HG03139 (cell line): ENCODE results near the gene PPP1R14C.
"Not testable (repeated sequence)": the region's sequence is repeated elsewhere in the genome, so short reads cannot be mapped to it uniquely, and the experiment has no call there.

Experiments
- ATAC-seq: cut with Tn5 transposase; IDR thresholded peaks from one replicate; pipeline ENCODE4 v1.9.1; 2021; ENCODE audit not compliant: unreplicated experiment

Gene PPP1R14C

GRCh38 chr6:150165020-150165702, 22.3 kb downstream of the PPP1R14C start:
- no peak for ATAC-seq

- ATAC-seq: no peak
Measured at GRCh38 chr6:150167479-150167873, 24.6 kb downstream of the PPP1R14C start.

DNA sequence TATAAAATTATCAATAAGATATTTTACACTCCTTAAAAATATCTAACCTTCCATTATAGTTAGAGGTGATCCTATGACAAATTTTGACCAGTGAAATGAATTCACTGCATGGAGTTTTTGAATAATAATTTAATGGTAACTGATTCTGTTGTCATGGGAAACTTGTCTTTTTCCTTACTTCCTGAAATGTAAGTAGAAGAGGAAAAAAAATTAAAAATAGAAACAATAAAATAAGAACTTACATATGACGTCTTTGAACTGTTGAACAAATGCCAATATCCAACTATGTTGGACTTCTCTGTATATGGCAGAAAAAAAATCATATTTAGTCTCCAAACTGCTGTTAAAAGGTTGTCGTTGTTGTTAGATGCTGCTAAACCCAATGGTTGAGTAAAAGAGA, 26.3 kb downstream of the PPP1R14C start:
- ATAC-seq: no peak

DNA sequence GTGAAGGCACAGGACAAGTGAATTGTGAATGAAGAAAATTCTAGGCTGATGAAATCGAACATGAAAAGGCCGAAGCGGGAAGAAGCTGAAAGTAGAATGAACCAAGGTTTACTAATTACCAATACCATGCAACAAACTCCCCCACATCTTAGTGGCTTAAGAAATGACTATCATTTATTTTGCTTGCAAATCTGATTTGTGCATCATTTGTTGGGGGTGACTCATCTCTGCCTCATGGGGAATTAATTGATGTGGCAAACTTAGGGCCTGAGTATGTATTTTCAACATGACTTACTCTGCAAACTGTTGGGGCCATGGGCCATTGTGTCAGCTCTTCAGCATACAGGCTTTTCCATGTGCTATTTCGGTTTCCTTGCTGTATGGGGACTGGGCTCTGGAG, 26.8 kb downstream of the PPP1R14C start:
- no peak for ATAC-seq

DNA sequence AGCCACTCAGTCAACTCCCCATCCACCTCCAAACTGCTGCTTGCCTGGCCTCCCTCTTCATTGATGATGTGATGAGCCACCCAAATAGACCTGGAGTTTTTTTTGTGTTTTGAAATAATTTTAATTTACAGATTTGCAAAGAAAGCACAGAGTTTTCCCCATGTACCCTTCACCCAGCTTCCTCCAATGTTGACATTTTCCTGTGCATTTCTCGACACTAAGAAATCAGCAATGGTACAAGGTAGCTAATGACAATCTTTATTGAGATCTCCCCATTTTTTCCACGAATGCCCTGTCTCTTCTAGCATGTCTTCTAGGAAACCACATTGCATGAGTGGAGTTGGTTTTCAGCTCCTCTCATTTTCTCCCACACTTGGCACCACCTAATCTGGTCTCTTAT, 30.1 kb downstream of the PPP1R14C start:
- no peak for ATAC-seq

DNA sequence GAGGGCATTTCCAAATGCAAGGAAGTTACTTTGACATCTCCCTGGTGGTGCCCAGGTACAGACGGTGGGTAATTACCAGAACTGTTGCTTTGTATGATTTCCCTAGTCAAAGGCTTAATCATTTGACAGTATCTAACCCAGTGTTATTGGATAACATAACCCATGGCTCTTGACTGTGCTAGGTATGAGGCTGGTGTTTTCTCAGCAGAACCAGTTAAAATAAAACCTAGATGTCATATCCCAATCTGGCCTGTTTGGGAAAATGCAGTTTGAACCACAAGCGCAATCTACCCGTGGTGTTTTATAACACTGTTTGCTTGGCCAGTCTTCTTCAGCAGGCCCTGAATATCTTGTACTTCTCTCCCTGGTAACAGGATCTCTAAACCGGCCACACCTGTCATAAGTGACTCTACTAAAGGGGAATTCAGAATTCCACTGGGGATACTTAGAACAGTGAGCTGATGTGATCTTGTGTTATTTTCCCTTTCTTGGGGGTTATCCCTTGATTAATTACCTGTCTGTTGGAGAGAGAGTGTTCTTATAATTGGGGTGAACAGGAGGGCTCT, 32.8 kb downstream of the PPP1R14C start:
- ATAC-seq: no peak

DNA sequence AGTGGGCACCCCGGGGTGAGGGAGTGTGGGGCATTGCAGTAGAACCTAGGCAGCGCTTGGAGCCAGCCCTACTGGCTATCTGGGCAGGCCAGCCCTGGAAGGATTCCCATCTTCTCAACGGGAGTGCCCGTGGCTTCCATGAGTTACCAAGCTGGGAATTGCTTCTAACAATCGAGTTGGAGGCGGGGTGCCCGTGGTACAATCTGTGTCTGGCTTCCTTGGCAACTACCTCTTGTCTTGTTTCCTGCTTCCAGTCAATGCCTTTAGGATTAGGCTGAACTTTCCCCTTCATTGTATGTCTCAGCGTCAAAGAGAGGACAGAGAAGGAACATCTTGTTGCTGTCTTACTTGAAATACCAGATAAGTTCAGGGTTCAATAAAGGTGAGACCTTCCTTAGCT, 33.3 kb downstream of the PPP1R14C start:
- ATAC-seq: no peak

GRCh38 chr6:150176659-150177058, 33.8 kb downstream of the PPP1R14C start:
- ATAC-seq: no peak

- no peak for ATAC-seq
Measured at GRCh38 chr6:150177259-150177951, 34.6 kb downstream of the PPP1R14C start.

DNA sequence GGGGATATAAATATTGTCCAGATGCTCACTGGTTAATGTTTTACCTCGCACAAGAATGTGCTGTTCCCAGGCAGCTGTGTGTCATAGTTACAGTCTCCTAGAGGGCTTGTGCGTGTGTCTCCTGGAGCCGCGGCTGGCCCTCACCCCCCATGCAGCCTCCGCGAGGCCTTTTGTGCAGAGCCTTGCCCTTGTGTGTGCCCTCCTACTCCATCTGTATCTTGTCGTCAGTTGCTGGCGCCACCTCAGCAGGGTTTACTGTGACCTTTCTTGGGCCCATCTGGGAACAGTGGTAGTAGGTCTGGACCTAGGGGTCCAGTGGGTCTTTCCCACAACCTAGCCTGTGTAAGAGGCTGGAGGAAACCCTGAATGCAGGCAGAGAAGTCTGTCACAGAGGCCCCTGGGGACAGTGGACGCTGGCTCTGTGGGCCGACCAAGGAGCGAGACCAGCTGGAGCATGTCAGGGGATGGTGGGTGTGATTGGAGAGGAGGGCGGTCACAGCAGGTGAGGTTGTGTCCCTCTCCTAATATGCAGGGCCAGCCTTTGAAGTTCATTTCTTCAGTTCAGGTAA, 35.2 kb downstream of the PPP1R14C start:
- no peak for ATAC-seq

DNA sequence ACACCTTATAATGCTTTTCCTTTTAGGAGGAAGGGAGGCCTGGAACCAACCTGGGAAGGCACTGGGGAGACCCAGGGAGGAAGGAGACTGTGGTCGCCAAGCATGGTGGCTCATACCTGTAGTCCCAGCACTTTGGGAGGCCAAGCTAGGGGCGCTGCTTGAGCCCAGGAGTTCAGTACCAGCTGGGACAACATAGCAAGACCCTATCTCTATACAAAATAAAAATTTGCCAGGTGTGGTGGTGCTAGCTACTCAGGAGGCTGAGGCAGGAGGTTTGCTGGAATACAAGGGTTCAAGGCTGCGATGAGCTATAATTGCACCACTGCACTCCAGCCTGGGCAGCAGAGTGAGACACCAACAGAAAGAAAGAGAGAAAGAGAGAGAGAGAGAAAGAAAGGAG, 36.2 kb downstream of the PPP1R14C start:
- ATAC-seq: no peak

DNA sequence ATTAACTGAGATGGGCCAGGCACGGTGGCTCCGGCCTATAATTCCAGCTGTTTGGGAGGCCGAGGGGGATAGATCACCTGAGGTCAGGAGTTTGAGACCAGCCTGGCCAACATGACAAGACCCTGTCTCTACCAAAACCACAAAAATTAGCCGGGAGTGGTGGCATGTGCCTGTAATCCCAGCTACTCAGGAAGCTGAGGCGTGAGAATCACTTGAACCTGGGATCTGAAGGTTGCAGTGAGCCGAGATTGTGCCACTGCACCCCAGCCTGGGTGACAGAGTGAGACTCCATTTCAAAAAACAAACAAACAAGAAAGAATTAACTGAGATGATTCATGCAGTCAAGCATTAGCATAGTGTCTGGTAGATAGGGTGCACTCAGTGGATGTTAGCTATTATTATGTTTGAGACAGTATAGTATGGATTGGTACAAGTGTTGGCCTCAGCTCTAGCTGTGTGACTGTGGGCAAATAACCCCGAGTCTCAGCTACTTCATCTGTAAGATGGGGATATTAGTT, 37.1 kb downstream of the PPP1R14C start:
- ATAC-seq: not testable (repeated sequence)

DNA sequence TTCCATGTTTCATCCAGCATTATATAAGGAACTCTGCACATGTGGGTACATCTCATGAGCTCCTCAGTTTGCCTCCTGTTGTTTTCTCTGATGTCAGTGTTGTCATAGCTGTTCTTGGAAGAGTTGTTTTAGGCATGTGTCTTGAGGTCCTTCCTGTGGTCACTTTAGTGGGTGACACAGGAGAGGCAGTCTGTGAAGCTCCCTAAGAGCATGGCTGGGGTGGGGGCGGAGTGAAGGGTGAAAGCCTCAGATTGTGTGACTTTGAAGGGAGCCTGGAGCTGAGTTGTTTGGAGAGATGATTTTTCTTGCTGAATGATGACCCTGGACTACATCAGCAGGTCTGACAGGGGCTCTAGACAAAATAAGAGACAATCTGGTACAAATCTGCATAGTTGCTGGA, 37.7 kb downstream of the PPP1R14C start:
- ATAC-seq: no peak

DNA sequence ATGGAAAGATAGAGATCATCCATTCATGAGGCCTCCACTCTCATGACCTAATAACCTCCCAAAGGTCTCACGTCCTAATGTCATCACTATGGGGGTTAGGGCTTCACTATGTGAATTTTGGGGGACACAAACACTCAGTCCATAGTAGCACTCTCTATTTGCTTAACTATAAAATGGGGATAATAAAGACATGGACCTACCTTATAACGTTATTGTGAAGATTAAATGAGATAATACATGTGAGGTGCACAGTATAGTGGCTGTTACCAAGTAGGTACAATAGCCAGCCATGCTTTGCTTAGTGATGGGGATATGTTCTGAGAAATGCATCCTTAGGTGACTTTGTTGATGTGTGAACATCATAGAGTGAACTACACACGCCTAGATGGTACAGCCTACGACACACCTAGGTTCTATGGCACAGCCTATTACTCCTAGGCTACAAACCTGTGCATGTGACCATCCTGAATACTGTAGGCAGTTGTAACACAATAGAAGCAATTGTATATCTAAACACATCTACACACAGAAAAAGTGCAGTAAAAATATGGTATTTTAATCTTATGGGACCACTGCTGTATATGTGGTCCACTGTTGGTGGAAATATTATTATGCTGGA, 39.7 kb downstream of the PPP1R14C start:
- ATAC-seq: no peak

GRCh38 chr6:150183105-150183504, 40.3 kb downstream of the PPP1R14C start:
- no peak for ATAC-seq

GRCh38 chr6:150183966-150184365, 41.1 kb downstream of the PPP1R14C start:
- no peak for ATAC-seq

- no peak for ATAC-seq
Measured at GRCh38 chr6:150184850-150185731, 42.2 kb downstream of the PPP1R14C start.

DNA sequence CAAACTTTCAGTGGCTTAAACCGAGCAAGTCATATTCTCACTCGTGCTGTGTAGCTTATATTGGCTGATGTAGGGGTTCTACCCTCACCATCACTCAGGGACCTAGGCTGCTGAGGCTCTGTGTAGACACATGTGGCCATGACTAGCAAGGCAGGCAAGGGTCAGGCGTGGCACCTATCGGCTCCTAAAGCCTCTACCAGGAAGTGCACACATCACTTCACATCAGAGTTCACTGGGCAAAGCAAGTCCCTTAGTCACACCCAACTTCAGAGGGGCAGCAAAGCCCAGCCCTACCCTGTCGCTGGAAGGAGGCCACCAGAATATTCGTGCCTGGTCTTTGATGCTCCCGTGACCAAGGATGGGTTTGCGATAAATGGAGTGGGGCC, 42.9 kb downstream of the PPP1R14C start:
- no peak for ATAC-seq

DNA sequence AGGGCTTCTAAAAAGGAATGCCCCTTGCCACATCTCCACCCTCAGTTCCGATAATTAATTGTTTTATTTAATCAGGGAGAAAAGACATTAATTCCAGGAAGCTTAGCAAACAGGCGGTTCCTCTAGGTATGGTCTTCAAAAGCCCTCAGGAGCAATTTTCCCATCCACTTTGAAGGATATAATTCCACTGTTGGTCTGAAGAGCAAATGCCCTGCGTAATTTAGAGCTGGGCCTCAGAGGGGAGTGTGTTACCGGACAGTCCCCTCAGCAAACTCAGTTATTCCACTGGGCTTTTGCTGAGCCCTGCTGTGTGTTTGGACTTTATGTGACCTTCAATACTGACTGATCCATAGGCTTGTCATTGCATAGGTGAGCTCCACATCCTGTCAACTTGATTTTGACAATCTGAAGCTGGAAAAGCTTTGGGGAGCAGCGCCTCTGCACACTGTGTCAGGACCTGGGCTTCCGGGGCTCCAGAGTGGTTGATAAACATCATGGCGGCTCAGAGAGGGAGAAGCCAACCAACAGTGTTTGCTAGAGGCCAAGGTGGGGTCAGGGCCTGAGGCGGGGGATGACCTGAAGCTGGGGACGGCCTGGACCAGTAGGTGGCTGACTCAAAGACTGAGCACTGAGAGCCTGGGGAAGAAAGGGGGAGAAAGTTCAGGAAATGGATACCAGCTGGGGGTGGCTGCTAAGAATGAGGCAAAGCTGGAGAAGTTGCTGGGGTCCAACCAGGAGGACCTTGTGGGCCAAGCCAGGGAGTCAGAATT, 43.5 kb downstream of the PPP1R14C start:
- ATAC-seq: no peak

GRCh38 chr6:150187433-150187832, 44.6 kb downstream of the PPP1R14C start:
- not testable (repeated sequence) for ATAC-seq
